Measurements from ENCODE around the gene KIAA0319L.
"Not testable (repeated sequence)": the region's sequence is repeated elsewhere in the genome, so short reads cannot be mapped to it uniquely, and the experiment has no call there.

Gene KIAA0319L

DNA sequence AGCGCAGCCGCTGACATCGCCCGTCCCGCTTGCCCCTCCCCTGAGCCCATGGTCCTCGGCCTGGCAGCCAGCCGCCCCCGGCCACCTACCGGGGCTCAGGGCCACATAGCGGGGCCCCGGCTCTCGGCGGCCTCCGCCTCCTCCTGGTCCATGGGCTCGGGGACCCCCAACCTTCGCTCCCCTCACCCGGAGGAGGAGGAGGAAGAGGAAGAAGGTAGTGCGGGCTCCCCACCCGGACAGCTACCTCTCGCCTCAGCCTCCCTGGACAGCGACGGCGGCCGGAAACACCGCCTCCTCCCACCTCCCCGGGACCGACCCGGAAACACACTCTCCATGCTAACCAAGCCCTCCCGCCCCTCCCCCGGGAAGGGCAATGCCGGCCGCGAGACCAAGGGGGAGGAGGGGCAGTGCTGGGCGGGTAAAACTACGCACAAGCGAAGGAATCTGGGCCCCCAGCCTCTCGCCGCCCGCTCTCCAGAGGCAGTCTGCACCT is at the start of gene KIAA0319L:
Gene KIAA0319L, minus strand, starts transcription at position 286 of the 493 bp plus-strand sequence. CDS start 2,912 bp downstream, outside the sequence.
- DNase-seq (ENCODE audit: low spot score), result peak; percentile 72

DNA sequence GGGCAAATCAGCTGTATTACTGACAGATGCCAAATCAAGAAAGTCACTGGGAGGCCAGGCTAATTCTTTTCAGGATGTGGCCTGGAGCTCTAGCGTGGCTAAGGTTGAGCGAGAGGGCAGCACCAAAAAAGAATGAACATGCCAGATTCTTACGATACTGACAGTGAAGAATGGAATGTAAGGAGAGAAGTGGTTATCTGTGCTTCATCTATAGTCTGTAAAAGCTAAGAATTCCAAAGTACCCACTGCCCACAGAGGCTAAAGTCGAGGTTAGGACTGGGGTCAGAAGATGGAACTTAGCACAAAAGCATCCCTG is 48.6 kb upstream of the KIAA0319L start:
- DNase-seq (ENCODE audit: low spot score), result no peak

DNA sequence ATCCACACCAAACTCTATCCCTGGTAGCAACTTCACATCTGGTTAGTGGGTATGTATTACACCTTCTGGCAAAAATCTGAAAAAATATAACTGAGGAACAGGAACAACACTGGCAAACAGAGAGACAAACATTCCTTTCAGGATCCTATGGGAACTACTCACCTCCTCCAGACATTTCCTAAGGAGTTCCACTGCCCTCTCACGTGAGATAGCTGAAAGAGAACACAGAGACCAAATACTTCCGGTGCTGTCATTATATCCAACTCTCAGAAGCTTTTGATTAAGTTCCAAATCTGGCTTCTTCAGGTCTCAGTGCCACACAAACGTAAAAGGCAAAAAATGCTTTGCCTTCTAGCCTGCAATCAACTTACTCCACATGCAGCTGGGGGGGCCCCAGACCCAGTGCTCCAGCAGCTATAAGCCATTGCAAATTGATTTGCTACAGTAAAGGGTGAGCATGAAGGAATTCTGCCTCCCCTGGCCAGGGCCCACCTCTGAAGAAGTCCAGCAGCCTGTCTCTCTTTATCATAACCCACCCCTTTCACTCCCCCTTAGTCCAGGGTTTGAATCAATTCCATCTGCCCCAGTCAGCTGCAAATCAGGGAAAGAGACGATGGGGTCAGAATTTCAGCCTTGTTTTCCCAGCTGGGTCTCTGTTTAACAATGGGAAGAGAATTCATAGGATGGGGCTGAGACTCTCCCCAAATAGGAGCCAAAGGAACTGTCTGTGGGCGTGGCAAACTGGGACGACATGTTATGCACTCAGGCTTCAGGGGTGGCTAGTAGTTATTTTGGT is 48.1 kb upstream of the KIAA0319L start:
- no peak for DNase-seq (ENCODE audit: low spot score)

DNA sequence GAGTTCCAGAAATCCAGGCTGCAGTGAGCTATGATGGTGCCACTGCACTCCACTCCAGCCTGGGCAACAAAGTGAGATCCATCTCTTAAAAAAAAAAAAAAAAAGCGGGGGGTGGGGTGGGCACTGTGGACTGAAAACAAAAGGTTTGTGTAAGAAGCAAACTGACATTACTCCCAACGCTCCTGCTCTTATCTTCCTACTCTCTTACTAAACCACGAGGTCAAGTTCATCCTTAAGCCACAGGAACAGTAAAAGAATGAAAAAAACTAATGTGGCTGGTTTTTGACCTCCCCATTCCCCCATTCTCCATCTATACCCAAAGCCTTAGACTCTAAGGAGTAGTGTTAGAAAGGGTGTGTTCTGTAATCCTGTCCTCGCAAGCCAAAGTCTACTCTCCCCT is 46.7 kb upstream of the KIAA0319L start:
- no peak for DNase-seq (ENCODE audit: low spot score)

DNA sequence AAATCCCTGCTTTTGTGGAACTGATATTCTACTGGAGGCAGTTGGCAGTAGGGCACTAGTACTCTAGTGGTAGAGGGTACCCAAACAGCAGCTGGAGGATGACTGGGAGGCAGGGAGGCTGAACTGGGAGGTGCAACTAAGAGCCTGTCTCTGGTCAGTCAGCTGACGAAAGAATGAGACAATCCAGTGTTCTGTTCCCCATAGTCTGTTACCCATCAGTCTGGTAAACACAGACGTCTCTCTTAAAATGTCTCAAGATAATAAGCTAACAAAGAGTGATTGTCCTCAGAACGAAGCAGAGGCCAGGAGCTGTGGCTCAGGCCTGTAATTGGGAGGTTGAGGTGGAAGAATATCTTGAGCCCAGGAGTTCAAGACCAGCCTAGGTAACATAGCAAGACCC is 46.3 kb upstream of the KIAA0319L start:
- DNase-seq (ENCODE audit: low spot score), result no peak

DNA sequence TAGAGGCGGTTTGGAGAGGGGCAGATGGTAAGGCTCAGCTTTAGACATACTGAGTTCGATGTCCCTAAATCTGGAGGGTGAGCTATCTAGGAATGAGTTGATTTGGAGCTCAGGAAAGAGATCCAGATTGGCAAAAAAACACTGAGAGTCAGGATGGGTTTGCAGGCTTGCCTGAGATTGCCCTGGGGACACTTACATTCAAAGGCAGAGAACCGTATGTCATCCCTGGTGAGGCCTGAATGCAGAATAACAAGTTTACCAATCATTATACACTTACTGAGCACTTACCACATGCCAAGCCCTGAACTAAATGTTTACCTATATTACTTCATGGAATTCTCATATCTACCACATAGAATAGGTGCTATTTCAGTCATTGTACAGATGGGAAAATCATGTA is 43.4 kb upstream of the KIAA0319L start:
- no peak for DNase-seq (ENCODE audit: low spot score)

DNA sequence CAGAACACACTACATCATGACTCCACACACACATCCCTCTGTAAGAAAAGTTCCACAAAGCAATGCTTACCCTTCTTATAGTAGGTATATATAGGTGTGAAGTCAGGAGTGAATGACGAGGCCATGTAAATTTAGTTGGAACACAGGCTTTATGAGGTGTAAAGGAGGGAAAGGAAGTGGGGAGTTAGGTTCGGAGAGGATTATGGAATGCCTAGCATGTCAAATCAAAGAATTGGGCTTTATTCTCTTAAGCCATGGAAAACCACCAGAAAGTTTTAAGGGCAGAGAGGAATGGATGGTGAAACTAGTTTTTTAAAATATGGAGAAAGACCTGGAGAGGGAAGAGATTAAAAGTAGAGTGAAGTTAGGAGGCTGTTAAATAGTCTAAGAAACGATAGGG is 42.2 kb upstream of the KIAA0319L start:
- no peak for DNase-seq (ENCODE audit: low spot score)

DNA sequence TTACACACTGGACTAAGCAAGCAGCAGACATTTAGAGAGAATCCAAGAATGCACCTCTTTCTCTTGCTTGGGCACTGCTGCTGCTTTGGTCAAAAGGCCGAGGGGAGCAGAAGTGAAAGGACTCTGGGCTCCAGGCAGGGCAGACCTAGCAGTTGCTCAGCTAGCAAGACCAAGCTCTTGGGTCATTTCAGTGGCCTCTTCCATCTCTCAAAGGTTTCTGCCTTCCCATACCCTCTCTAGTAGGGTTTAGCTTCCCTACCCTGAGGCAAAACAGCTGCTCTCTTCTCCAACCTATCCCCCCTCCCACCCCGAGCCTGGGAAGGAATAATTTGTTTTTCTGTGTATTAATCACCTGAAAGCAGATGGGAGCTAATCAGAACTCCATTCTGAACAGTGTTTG is 41.7 kb upstream of the KIAA0319L start:
- DNase-seq (ENCODE audit: low spot score), result no peak

DNA sequence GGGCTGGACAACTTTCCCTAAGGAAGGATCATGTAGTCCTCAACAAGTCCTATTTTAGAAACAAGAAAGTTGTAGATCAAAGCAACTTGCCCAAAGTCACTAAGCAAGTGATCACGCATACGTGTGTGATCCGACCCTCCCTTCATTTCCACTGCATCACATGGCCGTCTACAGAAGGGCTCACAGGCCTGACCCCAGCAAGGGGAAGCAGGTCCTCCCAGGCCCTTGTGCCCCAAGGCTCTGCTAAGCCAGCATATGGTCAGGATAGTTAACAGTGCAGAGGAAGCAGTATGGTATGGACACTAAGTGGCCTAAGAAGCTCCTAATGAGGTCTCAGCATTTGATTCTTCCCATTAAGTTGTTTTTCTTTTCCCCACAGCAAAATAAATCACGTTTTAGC is 40.7 kb upstream of the KIAA0319L start:
- DNase-seq (ENCODE audit: low spot score), result no peak

DNA sequence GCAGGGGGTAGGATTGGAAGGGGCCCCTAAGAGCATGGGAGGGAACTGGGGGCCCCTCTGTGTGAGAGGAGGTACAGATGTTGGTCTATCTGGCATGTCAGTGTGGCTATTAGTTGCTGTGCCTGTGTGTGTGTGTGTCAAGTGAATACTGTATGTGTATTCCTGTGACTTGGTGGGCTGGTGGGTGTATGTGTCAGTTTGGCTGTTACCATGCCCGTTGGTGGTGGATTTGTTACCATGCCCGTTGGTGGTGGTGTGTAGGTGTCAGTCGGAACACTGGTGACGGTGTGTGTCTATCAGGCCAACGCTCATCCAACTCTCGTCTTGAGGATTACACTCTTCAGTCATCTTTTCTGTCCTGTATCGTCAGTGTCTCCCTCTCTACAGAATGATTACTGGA is 38.5 kb upstream of the KIAA0319L start:
- no peak for DNase-seq (ENCODE audit: low spot score)

DNA sequence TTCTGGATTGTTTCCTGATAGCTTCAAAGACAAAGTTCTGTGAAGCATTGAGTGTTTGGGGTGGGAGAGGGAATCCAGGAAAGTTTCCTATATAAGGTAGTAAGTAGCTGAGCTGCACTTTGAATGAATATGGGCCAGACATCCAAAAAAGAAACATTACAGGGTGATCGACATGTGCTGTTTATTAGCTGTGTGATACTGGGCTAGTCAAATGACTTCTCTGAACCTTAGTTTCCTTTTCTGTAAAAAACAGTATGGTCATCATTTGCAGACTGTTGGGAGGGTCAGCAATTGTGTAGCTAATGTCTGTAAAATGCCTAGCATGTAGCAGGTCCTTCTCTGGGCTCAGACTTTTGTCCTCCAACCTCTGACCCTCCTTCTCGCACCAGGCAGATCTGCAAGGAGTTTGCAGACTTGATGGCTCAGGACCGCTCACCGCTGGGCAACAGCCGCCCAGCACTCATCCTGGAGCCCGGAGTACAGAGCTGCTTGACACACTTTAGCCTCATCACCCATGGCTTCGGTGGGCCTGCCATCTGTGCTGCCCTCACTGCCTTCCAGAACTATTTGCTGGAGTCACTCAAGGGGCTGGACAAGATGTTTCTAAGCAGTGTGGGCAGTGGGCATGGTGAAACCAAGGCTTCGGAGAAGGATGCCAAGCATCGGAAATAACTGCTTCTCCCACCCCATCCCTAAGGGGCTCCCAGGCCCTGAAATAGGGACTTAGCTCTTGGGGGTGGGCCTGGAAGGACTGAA is 37.0 kb upstream of the KIAA0319L start:
- no peak for DNase-seq (ENCODE audit: low spot score)

DNA sequence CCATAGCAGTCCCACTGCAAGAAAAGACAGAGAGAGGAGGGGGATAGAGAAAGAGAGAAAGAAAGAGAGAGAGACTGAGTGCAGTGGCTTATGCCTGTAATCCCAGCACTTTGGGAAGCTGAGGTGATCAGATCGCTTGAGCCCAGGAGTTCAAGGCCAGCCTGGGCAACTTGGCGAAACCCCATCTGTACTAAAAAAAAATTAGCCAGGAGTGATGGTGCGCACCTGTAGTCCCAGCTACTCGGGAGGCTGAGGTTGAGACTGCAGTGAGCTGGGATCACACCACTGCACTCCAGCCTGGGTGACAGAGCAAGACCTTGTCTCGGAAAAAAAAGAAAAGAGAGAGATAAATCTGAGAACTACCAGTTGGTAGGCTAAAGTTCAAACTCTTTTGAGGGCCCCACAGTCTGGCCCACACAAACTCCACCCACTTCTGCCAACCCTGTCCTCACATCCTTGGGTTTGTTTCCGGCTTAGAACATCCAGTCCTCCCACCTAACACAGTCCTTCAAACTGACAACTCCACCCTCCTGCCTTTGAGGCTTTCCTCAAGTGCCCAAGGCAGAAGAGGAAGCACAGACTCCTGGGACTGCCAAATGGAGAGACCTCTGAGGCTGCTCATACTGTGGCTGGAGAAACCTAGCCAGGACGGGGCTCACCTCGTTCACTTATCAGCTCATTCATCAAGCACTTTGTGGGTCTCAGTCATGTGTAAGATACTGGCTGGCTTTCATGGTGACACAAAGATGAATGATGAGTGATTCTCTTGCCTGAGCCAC is 36.0 kb upstream of the KIAA0319L start:
- no peak for DNase-seq (ENCODE audit: low spot score)

DNA sequence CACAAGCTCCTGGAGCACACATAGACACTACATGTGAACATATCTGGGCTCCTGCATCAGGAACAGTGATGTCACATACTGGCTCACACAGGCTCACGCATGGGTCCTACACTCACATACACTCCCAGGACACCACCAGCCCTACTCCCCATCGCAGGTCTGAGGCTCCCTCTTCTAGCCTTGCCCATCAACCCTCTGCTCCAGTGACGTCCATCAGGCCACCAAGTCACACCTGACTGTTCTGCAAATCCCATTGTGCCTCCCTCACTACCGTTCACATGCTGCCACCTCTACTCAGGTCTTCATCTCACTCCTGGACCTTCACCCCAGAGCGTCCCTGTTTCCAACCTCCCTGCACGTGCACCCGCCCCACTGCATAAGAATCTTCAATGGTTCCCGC is 34.0 kb upstream of the KIAA0319L start:
- no peak for DNase-seq (ENCODE audit: low spot score)

DNA sequence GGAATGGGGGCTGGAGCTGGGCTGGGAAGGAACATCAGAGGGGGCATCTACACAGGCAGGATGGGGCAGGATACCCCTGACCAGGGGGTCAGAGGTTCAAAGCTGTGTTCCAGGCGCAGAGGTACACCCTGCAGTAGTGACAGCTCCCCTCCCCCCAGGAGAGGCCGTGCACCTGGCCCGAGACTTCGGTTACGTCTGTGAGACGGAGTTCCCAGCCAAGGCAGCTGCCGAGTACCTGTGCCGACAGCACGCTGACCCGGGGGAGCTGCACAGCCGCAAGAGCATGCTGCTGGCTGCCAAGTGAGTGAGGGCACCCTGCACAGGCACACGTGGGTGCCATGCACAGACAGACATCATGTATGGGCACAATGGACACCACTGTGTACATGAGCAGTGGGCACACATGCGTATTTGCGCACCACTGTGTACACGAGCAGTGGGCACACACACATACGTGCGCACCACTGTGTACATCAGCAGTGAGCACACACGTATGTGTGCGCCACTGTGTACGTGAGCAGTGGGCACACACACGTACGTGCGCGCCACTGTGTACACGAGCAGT is 33.4 kb upstream of the KIAA0319L start:
- DNase-seq (ENCODE audit: low spot score), result no peak

DNA sequence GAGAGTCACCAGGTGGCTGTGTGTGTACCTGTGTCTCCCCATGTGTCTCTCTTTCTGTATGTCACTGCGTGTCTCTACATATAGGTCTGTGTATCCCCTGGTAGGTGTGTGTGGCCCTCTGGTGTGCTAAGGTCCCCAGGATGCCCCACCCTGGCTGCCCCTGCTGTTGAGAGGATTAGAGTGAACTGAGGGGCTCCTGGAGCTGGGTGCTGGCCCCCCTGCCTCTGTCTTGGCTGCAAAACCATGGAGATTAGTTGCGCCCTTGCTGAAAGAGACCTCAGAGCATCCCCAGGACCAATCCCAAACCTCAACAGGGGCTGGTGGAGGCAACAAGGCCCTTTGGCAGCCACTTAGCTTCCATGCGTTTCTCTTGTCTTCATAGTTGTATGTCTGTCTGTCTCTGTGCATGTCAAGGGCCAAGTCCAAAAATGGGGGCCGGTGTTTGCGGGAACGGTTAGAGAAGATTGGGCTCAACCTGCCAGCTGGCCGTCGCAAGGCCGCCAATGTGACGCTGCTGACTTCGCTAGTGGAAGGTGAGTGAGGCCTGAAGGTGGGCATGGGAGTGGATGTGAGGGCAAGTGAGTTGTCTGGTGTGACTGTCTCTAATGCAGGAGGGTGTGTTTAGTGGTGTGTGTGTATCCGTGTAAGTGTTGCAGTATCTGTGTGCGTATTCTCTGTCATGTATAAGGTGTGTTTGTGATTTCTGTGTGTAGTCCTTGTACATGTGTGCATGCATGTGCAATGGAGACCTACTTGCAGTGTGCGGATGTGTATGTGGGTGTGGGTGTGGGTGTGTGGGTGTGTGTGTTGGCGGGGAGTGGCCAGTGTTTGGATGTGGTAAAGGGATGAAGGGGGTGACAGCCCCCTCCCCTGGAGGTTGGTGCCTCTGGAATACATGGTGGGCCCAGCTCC is 32.6 kb upstream of the KIAA0319L start:
- no peak for DNase-seq (ENCODE audit: low spot score)

DNA sequence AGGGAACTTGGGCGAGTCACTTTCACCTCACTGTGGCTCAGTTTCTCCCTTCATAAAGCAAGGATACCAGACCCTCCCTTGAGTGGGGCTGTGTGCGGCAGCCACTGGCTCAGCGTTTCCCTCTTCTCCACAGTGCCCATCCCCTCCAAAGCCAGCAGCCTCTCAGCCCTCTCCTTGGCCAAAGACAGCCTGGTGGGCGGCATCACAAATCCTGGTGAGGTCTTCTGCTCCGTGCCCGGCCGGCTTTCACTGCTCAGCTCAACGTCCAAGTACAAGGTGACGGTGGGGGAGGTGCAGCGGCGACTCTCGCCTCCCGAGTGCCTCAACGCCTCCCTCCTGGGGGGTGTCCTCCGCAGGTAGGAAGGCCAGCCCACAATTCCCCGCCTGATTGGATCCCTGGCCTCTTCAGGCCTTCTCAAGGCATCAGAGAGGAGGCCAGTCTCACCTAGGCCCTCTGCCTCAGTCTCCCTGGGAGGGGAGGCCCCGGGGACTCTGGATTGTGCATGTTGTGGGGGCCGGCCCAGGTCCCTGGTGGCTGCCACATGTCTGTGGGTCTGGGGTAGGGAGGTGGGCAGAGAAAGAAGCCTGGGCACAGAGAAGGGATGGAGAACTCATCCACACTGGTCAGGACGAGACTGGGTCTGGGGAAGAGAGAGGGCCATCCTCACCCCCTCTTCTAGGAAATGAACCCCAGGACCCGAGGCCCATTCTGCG is 31.2 kb upstream of the KIAA0319L start:
- DNase-seq (ENCODE audit: low spot score), result no peak

DNA sequence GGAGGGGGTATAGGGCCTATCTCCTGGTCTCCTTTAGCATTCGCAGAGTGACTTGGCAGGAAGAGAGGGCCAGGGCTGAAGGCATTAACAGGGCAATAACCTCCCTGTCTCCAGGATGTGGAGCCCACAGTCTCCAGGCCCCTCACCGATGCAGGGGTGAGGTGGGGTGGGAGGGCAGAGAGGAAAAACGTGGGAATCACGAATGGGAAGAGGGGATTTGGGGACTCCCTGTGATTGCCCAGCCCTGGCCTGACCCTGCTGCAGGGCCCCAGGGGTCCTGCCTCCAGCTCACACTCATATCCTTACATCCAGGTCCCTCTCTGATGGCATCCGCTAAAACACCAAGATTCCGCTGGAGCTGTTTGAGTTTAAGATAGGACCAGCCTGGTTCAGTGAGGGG is 30.5 kb upstream of the KIAA0319L start:
- DNase-seq (ENCODE audit: low spot score), result no peak

DNA sequence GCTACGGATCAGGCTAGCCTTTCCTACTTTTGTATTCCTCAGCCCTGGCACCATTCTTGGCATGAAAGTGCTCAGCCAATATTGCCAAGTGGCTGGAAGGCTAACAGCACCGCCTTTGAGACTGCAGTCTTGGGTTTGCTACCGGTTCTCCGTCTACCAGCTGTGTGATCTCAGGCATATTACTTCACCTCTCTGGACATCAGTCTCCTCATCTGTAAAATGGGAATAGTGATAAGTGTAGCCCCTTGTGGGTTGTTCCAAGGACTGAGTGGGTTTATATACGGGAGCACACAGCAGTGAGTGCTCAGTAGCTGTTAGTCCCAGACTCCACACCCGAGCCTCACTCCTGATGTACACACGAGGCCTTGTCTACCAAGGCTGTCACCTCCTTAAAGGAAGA is 29.6 kb upstream of the KIAA0319L start:
- no peak for DNase-seq (ENCODE audit: low spot score)

DNA sequence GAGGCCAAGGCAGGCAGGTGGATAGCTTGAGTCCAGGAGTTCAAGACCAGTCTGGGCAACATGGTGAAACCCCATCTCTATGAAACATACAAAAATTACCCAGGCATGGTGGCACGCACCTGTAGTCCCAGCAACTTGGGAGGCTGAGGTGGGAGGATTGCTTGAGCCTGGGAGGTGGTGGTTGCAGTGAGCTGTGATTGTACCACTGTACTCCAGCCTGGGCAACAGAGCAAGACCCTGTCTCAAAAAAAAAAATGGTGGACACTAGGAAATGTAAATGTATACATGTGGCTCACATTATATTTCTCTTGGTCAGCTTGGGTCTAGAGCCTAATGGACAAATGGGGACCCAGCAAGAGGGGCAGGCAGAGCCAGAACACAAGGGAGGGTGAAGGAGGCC is 28.6 kb upstream of the KIAA0319L start:
- not testable (repeated sequence) for DNase-seq (ENCODE audit: low spot score)

DNA sequence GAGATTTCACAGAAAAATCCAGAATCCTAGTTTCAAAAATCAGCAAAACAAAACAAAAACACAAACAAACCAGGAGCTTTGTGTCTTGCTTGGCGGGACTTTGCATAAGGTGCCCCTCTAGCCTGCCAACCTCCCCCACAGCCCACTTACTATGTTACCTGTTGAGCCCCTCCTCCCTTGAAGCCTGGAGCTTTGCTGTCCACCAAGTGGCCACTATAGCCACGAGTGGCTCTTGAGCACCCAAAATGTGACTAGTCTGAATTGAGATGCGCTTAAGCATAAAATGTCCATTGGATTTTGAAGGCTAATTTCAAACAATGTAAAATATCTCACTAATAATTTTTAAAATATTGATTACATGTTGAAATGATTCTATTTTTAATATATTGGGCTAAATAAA is 28.1 kb upstream of the KIAA0319L start:
- no peak for DNase-seq (ENCODE audit: low spot score)

DNA sequence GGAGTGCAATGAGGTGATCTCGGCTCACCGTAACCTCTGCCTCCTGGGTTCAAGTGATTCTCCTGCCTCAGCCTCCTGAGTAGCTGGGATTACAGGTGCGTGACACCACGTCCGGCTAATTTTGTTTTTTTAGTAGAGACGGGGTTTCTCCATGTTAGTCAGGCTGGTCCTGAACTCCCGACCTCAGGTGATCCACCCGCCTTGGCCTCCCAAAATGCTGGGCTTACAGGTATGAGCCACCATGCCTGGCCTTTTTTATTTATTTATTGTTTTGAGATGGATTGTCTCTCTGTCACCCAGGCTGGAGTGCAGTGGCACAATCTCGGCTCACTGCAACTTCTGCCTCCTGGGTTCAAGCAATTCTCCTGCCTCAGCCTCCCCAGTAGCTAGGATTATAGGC is 24.4 kb upstream of the KIAA0319L start:
- not testable (repeated sequence) for DNase-seq (ENCODE audit: low spot score)
